22Rv1 (cell line): ENCODE data around the gene WDR70.
"Not testable (repeated sequence)": the region's sequence is repeated elsewhere in the genome, so short reads cannot be mapped to it uniquely, and the experiment has no call there.

ENCODE experiments used
- H3K27ac ChIP-seq: fragments of 450-650 bp; 2 replicates; pipeline ENCODE4 v1.5.1; 2017
- CTCF ChIP-seq: fragments of 450-650 bp; IDR thresholded peaks from 2 replicates; pipeline ENCODE4 v1.5.1; 2017; ENCODE audit warnings: mild to moderate bottlenecking
- ZFX ChIP-seq: fragments of 450-650 bp; IDR thresholded peaks from 2 replicates; pipeline ENCODE4 v1.6.1; 2017; ENCODE audit warnings: antibody characterized with exemption, borderline replicate concordance

WDR70 gene

GRCh38 chr5:37641933-37642332 is 262.8 kb downstream of the WDR70 start:
- TF ChIP-seq ZFX (no peak), CTCF (no peak)
- H3K27ac ChIP-seq = no peak overlapping the region

GRCh38 chr5:37645707-37646106 is 266.6 kb downstream of the WDR70 start:
- TF ChIP-seq ZFX (no peak), CTCF (no peak)
- no peak overlapping the region for H3K27ac ChIP-seq

GRCh38 chr5:37654566-37654965 is 275.4 kb downstream of the WDR70 start:
- not testable (repeated sequence) for H3K27ac ChIP-seq

GRCh38 chr5:37657046-37657445 is 277.9 kb downstream of the WDR70 start:
- H3K27ac ChIP-seq = no peak overlapping the region
- TF ChIP-seq ZFX = no peak
- no peak for TF ChIP-seq CTCF

- H3K27ac ChIP-seq = no peak overlapping the region
Observed at GRCh38 chr5:37658440-37658839, 279.3 kb downstream of the WDR70 start.

GRCh38 chr5:37660319-37660718 is 281.2 kb downstream of the WDR70 start:
- H3K27ac ChIP-seq = no peak overlapping the region
- TF ChIP-seq ZFX = no peak
- no peak for TF ChIP-seq CTCF

More at GRCh38 chr5:37658440-37658839, 279.3 kb downstream of the WDR70 start:
- TF ChIP-seq CTCF = no peak
- TF ChIP-seq ZFX = no peak

GRCh38 chr5:37661227-37661920 is 282.3 kb downstream of the WDR70 start:
- no peak overlapping the region for H3K27ac ChIP-seq
- TF ChIP-seq ZFX = no peak
- TF ChIP-seq CTCF = no peak

- no peak for TF ChIP-seq ZFX
- TF ChIP-seq CTCF = no peak
Observed at GRCh38 chr5:37661951-37662350, 282.8 kb downstream of the WDR70 start.

More at GRCh38 chr5:37661951-37662350, 282.8 kb downstream of the WDR70 start:
- no peak overlapping the region for H3K27ac ChIP-seq
